GM12865 (cell line): ENCODE measurements around the gene PRKCE.

Experiments used
- DNase-seq: peaks from one replicate; pipeline ENCODE4 v3.0.0; 2010; ENCODE audit warnings: low read depth
- H3K4me3 ChIP-seq: 2 replicates; pipeline ENCODE4 v1.5.1; 2011; ENCODE audit warnings: mild to moderate bottlenecking, low read depth, low read length, control low read depth
- CTCF ChIP-seq: IDR thresholded peaks from 2 replicates; pipeline ENCODE4 v1.5.1; 2011; ENCODE audit warnings: low read length, control low read depth, low read depth, inconsistent platforms; ENCODE audit not compliant: insufficient read depth; ENCODE audit errors: missing control alignments

Gene PRKCE

GRCh38 chr2:45755585-45756335 lies 104.3 kb downstream of the PRKCE start:
- no peak for DNase-seq
- H3K4me3 ChIP-seq = no peak overlapping the region
- no peak for TF ChIP-seq CTCF

GRCh38 chr2:45758018-45758417 lies 106.5 kb downstream of the PRKCE start:
- TF ChIP-seq CTCF = no peak
- H3K4me3 ChIP-seq = no peak overlapping the region
- DNase-seq = no peak

DNA sequence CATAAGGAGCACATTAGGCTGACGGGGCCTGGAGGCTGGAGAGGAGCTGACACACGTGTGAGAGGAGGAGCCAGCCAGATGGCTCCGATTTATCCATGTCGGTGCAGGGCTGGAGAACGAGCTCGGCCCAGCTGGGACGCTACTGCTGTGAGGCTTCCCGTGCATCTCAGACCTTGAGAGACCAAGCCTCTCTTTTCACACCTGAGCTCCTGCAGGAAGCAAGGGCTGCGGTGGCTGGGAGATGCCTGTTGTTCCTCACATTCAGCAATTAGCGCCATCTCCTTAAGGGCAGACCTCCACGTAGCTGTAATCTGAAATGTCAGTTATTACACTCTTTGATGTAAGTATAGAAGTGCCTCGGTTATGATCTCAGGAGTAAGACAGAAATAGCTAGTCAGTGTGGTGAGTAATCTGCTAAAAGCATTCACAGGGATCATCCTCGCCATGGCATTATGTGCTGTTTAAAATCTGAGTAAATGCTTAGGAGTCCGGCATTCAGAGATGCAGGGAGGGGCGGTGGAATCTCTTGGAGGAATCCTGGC lies 107.9 kb downstream of the PRKCE start:
- TF ChIP-seq CTCF = no peak
- no peak overlapping the region for H3K4me3 ChIP-seq
- no peak for DNase-seq

DNA sequence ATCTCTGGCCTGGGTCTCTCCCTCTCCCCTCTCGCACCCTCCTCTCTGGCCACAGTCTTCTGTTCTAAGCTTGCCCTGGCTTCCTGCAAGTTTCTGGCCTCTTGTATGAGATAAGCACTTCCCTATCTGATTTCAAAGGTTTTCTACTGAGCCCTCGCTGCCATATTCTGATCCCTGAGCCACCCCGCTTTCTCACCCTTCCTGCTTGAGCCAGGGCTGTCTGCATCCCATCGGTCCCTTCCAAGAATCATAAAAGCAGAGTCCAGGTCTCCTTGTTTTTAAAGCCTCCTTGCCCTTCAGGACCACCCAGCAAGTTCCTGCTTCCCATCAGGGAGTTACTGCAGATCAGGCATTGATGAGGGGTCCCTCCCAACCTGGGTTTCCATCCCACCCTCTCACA lies 110.2 kb downstream of the PRKCE start:
- no peak for TF ChIP-seq CTCF
- no peak overlapping the region for H3K4me3 ChIP-seq
- DNase-seq = no peak

- no peak for DNase-seq
- H3K4me3 ChIP-seq = no peak overlapping the region
- TF ChIP-seq CTCF = no peak
These were observed 111.8 kb downstream of the PRKCE start for GRCh38 chr2:45763255-45763654.

DNA sequence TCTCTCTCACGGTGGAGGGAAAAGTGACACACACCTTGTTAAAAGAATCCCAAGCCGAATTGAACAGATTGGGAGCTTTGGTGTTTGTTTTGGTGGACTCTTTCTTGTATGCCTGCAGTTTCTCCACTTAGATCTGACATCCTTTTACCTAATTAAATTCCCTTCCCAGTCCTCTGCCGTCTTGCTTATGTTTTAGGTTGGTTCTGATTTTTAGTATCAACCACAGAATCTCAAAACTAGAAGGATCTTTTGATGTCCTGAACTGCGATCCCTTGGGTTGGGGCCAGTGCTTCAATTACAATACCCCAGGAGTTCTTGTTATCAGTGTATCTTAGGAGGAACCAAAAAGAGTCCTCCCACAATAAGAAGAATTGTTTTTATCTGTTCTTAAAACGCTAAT lies 112.3 kb downstream of the PRKCE start:
- H3K4me3 ChIP-seq = no peak overlapping the region
- no peak for DNase-seq
- no peak for TF ChIP-seq CTCF

DNA sequence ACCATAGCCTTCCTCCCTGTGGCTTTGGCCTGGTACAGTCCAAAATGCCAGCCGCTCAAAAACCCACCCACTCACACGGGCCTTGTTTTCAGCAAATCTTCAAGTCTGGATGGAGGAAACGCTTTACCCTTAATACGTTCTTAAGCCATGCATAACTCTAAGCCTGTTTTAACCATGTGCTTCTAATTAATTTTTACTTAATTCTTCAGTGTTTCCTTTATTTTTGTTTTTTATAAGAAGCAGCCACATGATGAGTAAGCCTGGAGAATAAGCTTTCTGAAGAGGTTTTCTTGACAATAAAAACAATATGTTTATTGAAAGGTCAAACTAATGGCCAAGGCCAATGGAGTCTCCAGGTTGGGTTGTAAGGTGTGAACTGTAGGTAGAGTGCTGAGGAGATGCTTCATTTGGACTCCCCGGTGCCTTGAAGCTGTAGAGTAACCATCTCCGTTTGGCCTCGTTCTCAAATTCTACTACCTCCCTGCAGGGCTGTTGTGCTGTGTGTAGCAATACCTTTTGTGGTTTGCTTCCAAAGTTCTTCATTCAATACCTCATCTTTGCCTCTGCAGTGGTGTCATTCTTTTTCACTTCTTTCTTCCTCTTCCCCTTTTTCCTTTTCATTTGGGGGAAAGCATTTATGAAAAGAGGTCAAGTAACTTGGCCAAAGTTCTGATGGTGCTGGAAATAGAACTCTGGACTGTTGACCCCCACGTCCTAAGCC lies 113.7 kb downstream of the PRKCE start:
- no peak for DNase-seq
- no peak for TF ChIP-seq CTCF
- no peak overlapping the region for H3K4me3 ChIP-seq
